ENCODE results near the gene KLF16. TPM values are rescaled to one million over a fixed set of nuclear protein-coding genes. Genes with fewer than 3 reads are reported as not detected.
"Not testable (repeated sequence)": the region's sequence is repeated elsewhere in the genome, so short reads cannot be mapped to it uniquely, and the experiment has no call there.

KLF16 gene
- total RNA-seq, 1 experiment from 2014 or later: 12.6 TPM

GRCh38 chr19:1888385-1888784 is 25.0 kb upstream of the KLF16 start:
- no peak overlapping the region for H3K4me3 ChIP-seq

GRCh38 chr19:1886360-1886759 is 23.0 kb upstream of the KLF16 start:
- not testable (repeated sequence) for DNase-seq, H3K36me3 ChIP-seq, H3K4me3 ChIP-seq, H3K9me3 ChIP-seq, H3K27me3 ChIP-seq

More at GRCh38 chr19:1888385-1888784, 25.0 kb upstream of the KLF16 start:
- Histone ChIP-seq H3K36me3 (no peaks in the 10 kb centered on the region), H3K9me3 (no peaks in the 10 kb centered on the region), H3K27me3 (no peaks in the 10 kb centered on the region)
- DNase-seq: no peak

GRCh38 chr19:1885398-1886119 is 22.2 kb upstream of the KLF16 start, which contains the start of gene ABHD17A:
Gene ABHD17A (minus strand): TSS chr19:1885496. CDS start chr19:1881566, 3,930 bp downstream.
- DNase-seq: peak; percentile 87
- not testable (repeated sequence) for H3K27me3 ChIP-seq, H3K9me3 ChIP-seq, H3K36me3 ChIP-seq
- H3K4me3 ChIP-seq: peak within 1 kb of the TSS; percentile 72

GRCh38 chr19:1884719-1885334 is 21.4 kb upstream of the KLF16 start:
- H3K4me3 ChIP-seq: peak overlapping the region; percentile 72
- no peaks in the 10 kb centered on the region for H3K27me3 ChIP-seq
- no peak for DNase-seq
- H3K36me3 ChIP-seq: no peaks in the 10 kb centered on the region
- no peaks in the 10 kb centered on the region for H3K9me3 ChIP-seq

- Histone ChIP-seq H3K36me3 (no peaks in the 10 kb centered on the region), H3K9me3 (no peaks in the 10 kb centered on the region), H3K4me3 (peak overlapping the region; percentile 72), H3K27me3 (no peaks in the 10 kb centered on the region)
- DNase-seq: no peak
Observed at GRCh38 chr19:1884291-1884718, 20.9 kb upstream of the KLF16 start.

GRCh38 chr19:1883784-1884183 is 20.4 kb upstream of the KLF16 start:
- Histone ChIP-seq H3K4me3 (peak overlapping the region; percentile 72), H3K9me3 (no peaks in the 10 kb centered on the region), H3K27me3 (no peaks in the 10 kb centered on the region), H3K36me3 (no peaks in the 10 kb centered on the region)
- no peak for DNase-seq

GRCh38 chr19:1882786-1883692 is 19.7 kb upstream of the KLF16 start:
- Histone ChIP-seq H3K9me3 (no peaks in the 10 kb centered on the region), H3K4me3 (no peak overlapping the region; the same call in 1 of the 2 replicates), H3K27me3 (no peaks in the 10 kb centered on the region), H3K36me3 (no peaks in the 10 kb centered on the region)
- no peak for DNase-seq

- H3K27me3 ChIP-seq: no peaks in the 10 kb centered on the region
- H3K4me3 ChIP-seq: no peak overlapping the region
- H3K36me3 ChIP-seq: no peaks in the 10 kb centered on the region
- no peak for DNase-seq
- no peaks in the 10 kb centered on the region for H3K9me3 ChIP-seq
Observed at GRCh38 chr19:1882089-1882785, 18.9 kb upstream of the KLF16 start.

GRCh38 chr19:1881393-1882088 is 18.2 kb upstream of the KLF16 start:
- H3K36me3 ChIP-seq, H3K4me3 ChIP-seq, H3K9me3 ChIP-seq, H3K27me3 ChIP-seq, DNase-seq: not testable (repeated sequence)

GRCh38 chr19:1880611-1881392 is 17.4 kb upstream of the KLF16 start:
- no peaks in the 10 kb centered on the region for H3K36me3 ChIP-seq
- H3K9me3 ChIP-seq: no peaks in the 10 kb centered on the region
- no peak overlapping the region for H3K4me3 ChIP-seq
- no peaks in the 10 kb centered on the region for H3K27me3 ChIP-seq
- DNase-seq: no peak

- not testable (repeated sequence) for H3K4me3 ChIP-seq, H3K9me3 ChIP-seq, DNase-seq, H3K27me3 ChIP-seq, H3K36me3 ChIP-seq
Observed at GRCh38 chr19:1879982-1880381, 16.6 kb upstream of the KLF16 start.

- H3K9me3 ChIP-seq, H3K27me3 ChIP-seq, DNase-seq, H3K4me3 ChIP-seq, H3K36me3 ChIP-seq: not testable (repeated sequence)
Observed at GRCh38 chr19:1878583-1878982, 15.2 kb upstream of the KLF16 start.

- DNase-seq, H3K9me3 ChIP-seq, H3K36me3 ChIP-seq, H3K4me3 ChIP-seq, H3K27me3 ChIP-seq: not testable (repeated sequence)
Observed at GRCh38 chr19:1877280-1877660, 13.9 kb upstream of the KLF16 start.

GRCh38 chr19:1876496-1877279 is 13.3 kb upstream of the KLF16 start:
- not testable (repeated sequence) for DNase-seq
- H3K4me3 ChIP-seq: peak overlapping the region; percentile 90

More at GRCh38 chr19:1876496-1877279, 13.3 kb upstream of the KLF16 start:
- H3K27me3 ChIP-seq, H3K36me3 ChIP-seq, H3K9me3 ChIP-seq: not testable (repeated sequence)

Measured in MG63 (cell line).